HEK293T (cell line): ENCODE measurements around the gene ASGR1.
"Not testable (repeated sequence)": the region's sequence is repeated elsewhere in the genome, so short reads cannot be mapped to it uniquely, and the experiment has no call there.

Experiments used
- BHLHE40 ChIP-seq: fragments of 450-650 bp; IDR thresholded peaks from 2 replicates; pipeline ENCODE4 v1.6.1; 2016; ENCODE audit warnings: mild to moderate bottlenecking, moderate library complexity, borderline replicate concordance
- FOXA1 ChIP-seq: fragments of 450-650 bp; IDR thresholded peaks from 2 replicates; pipeline ENCODE4 v1.6.1; 2016; ENCODE audit warnings: mild to moderate bottlenecking
- FOXK2 ChIP-seq: fragments of 450-650 bp; IDR thresholded peaks from 2 replicates; pipeline ENCODE4 v1.6.1; 2016; ENCODE audit warnings: mild to moderate bottlenecking
- FOXM1 ChIP-seq: fragments of 450-650 bp; IDR thresholded peaks from 2 replicates; pipeline ENCODE4 v1.6.1; 2017; ENCODE audit warnings: mild to moderate bottlenecking, borderline replicate concordance
- HDGF ChIP-seq: fragments of 450-650 bp; IDR thresholded peaks from 2 replicates; pipeline ENCODE4 v1.6.1; 2017; ENCODE audit warnings: antibody characterized with exemption, borderline replicate concordance
- NFRKB ChIP-seq: fragments of 450-650 bp; IDR thresholded peaks from 2 replicates; pipeline ENCODE4 v1.6.1; 2016; ENCODE audit warnings: mild to moderate bottlenecking, moderate library complexity
- PKNOX1 ChIP-seq: fragments of 450-650 bp; IDR thresholded peaks from 2 replicates; pipeline ENCODE4 v1.6.1; 2016
- SUZ12 ChIP-seq: fragments of 450-650 bp; IDR thresholded peaks from 2 replicates; pipeline ENCODE4 v1.6.1; 2016; ENCODE audit warnings: mild to moderate bottlenecking
- ZNF384 ChIP-seq: fragments of 450-650 bp; IDR thresholded peaks from 2 replicates; pipeline ENCODE4 v1.6.1; 2016

GRCh38 chr17:7168841-7169564, 10.2 kb downstream of the ASGR1 start:
- not testable (repeated sequence) for TF ChIP-seq NFRKB, FOXA1, FOXK2, ZNF384, BHLHE40, PKNOX1, SUZ12, HDGF, FOXM1
